Chondrocyte (in vitro differentiated cells): ENCODE measurements around the gene MTMR11. TPM values are rescaled to one million over a fixed set of nuclear protein-coding genes. Genes with fewer than 3 reads are reported as not detected.
"Not testable (repeated sequence)": the region's sequence is repeated elsewhere in the genome, so short reads cannot be mapped to it uniquely, and the experiment has no call there.

Source experiments
- DNase-seq: peaks from one replicate; pipeline ENCODE4 v3.0.0; 2021; ENCODE audit warnings: mixed read lengths, low spot score
- H3K27ac Mint-ChIP-seq: one replicate; pipeline ENCODE4 v1.8.0; 2021; ENCODE audit warnings: mild to moderate bottlenecking, moderate library complexity, mixed read lengths; ENCODE audit not compliant: unreplicated experiment
- H3K27me3 Mint-ChIP-seq: 2 replicates; pipeline ENCODE4 v1.8.0; 2021; ENCODE audit warnings: low read depth, mixed read lengths
- H3K36me3 Mint-ChIP-seq: 2 replicates; pipeline ENCODE4 v1.8.0; 2021; ENCODE audit warnings: low read depth, mixed read lengths
- H3K4me1 Mint-ChIP-seq: 2 replicates; pipeline ENCODE4 v1.8.0; 2021; ENCODE audit warnings: low read depth, mild to moderate bottlenecking, mixed read lengths
- H3K4me3 Mint-ChIP-seq: one replicate; pipeline ENCODE4 v1.8.0; 2021; ENCODE audit warnings: mild to moderate bottlenecking, moderate library complexity, mixed read lengths; ENCODE audit not compliant: unreplicated experiment
- H3K9me3 Mint-ChIP-seq: 2 replicates; pipeline ENCODE4 v1.8.0; 2021; ENCODE audit warnings: low read depth, mixed read lengths
- total RNA-seq: library from RNA; stranded (reverse); gene quantifications from 3 replicates; pipeline ENCODE4 v1.2.1, GENCODE V29; 2021
- TF ChIP-seq, protein P1 (sequence below): fragments of 200-600 bp; sonication (generic); IDR thresholded peaks from 2 replicates; pipeline ENCODE4 v1.5.0; 2021; ENCODE audit warnings: antibody characterized with exemption, mild to moderate bottlenecking, moderate library complexity

The MTMR11 gene
- total RNA-seq, 1 donor from 2014 or later: 17.6 TPM

DNA sequence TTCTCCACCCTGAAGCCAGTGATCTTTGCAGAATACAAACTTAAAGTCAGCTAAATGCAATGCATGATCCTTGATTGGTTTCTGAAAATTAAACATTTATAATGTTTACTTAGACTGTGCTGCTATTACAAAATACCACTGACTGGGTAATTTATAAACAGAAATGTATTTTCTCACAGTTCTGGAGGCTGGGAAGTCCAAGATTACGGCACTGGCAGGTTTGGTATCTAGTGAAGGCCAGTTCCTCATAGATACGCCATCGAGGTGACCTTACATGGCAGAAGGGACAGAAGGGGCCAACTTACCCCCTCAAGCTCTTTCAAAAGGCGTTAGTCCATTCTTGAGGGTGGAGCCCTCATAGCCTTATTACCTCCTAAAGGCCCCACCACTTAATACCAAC is 40.1 kb downstream of the MTMR11 start:
- no peak overlapping the region for H3K27ac Mint-ChIP-seq

DNA sequence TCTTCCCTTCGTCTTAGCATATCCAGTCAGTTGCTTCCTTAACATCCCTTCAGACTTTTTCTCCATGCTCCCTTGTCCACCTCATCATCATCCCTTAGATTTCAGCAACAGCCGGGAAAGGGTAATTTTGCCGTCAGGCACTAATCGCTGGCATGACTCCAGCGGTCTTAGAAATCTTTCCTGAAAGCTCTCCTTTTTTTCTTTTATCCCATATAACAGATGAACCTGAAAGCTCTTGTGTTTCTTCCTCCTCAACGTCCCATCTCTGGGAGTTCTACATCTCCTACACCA is 47.7 kb downstream of the MTMR11 start:
- Mint-ChIP-seq H3K4me1 (peaks cover 3% of the 10 kb centered on the region), H3K4me3 (no peak overlapping the region), H3K27ac (no peak overlapping the region), H3K36me3 (no peaks in the 10 kb centered on the region), H3K9me3 (no peaks in the 10 kb centered on the region), H3K27me3 (no peaks in the 10 kb centered on the region)
- DNase-seq: no peak
- TF ChIP-seq, protein P1, sequence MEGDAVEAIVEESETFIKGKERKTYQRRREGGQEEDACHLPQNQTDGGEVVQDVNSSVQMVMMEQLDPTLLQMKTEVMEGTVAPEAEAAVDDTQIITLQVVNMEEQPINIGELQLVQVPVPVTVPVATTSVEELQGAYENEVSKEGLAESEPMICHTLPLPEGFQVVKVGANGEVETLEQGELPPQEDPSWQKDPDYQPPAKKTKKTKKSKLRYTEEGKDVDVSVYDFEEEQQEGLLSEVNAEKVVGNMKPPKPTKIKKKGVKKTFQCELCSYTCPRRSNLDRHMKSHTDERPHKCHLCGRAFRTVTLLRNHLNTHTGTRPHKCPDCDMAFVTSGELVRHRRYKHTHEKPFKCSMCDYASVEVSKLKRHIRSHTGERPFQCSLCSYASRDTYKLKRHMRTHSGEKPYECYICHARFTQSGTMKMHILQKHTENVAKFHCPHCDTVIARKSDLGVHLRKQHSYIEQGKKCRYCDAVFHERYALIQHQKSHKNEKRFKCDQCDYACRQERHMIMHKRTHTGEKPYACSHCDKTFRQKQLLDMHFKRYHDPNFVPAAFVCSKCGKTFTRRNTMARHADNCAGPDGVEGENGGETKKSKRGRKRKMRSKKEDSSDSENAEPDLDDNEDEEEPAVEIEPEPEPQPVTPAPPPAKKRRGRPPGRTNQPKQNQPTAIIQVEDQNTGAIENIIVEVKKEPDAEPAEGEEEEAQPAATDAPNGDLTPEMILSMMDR: no peak

More for the DNA sequence above, 40.1 kb downstream of the MTMR11 start:
- no peak for DNase-seq
- no peak overlapping the region for H3K4me3 Mint-ChIP-seq
- no peaks in the 10 kb centered on the region for H3K36me3 Mint-ChIP-seq
- no peaks in the 10 kb centered on the region for H3K27me3 Mint-ChIP-seq
- TF ChIP-seq, protein P1: no peak
- peaks cover 17% of the 10 kb centered on the region for H3K4me1 Mint-ChIP-seq
- no peaks in the 10 kb centered on the region for H3K9me3 Mint-ChIP-seq

DNA sequence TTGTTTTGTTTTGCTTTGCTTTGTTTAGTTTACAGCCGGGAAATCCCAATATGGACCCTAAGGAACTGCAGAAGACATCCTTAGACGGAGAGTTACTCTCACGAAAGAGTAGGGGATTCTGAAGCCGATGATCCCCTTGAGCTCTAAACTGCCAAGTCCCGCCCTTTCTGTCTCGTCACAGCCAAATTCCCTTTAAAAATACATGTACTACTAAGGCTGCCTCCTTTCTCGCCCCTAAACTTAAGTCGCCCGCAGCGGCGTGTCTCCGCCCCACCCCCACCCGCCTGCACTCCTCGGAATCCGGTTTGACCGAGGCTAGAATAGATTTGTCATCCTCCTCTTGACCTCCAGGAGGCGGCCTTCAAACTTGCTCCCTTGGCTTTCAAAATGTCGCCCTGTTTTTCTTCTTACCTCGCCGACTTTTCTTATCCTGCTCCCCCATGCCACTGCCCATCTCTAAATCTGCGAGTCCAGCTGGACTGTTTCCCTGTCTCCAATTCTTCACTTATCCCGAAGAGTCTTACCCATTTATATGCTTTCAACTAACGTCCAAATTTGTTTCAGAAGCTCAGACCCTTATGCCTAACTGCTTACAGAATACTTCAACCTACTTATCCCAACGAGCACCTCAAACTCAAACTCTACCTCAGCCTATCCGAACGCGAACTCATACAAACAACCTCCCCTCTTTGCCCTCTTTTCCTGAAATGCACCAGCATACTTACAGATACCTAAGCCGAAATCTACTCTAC is 48.3 kb downstream of the MTMR11 start:
- Mint-ChIP-seq H3K36me3 (no peaks in the 10 kb centered on the region), H3K4me1 (peaks cover 7% of the 10 kb centered on the region), H3K4me3 (no peak overlapping the region), H3K27me3 (no peaks in the 10 kb centered on the region), H3K9me3 (no peaks in the 10 kb centered on the region), H3K27ac (no peak overlapping the region)
- DNase-seq: no peak
- TF ChIP-seq, protein P1: peak; percentile 82

DNA sequence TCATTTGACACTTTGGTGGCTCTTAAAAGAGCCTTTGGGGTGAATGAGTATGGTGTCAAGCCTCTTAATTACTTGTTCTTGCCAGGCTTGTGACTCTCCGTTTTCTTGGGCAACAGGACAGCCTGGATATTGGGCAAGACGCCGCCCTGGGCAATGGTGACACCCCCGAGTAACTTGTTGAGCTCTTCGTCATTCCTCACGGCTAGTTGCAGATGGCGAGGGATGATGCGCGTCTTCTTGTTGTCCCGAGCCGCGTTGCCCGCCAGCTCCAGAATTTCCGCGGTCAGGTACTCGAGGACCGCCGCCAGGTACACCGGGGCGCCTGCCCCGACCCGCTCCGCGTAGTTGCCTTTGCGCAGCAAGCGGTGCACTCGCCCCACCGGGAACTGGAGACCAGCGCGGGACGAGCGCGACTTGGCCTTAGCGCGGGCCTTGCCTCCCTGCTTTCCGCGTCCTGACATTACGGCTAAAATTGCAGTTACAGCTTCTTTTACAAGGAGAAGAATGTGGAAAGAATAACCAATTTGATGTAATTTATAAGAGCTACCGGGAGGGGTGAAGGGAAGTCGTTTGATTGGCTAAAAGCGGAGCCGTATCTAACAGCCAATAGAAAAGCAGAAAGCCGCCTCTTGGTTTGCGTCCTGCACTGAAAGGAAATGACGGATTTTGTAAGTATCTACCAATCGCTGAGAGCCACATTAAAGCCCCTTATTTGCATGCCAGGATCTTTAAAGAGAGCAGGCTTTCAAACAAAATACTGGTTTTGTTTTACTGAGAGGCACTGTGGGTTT is 49.0 kb downstream of the MTMR11 start:
- no peaks in the 10 kb centered on the region for H3K9me3 Mint-ChIP-seq
- TF ChIP-seq, protein P1: no peak
- H3K4me1 Mint-ChIP-seq: peaks cover 8% of the 10 kb centered on the region

DNA sequence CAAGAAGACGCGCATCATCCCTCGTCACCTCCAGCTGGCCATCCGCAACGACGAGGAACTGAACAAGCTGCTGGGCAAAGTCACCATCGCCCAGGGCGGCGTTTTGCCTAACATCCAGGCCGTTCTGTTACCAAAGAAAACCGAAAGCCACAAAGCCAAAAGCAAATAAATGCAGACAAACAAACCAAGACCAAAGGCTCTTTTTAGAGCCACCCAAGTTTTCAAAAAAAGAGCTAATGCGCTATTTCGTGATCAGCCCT is 49.6 kb downstream of the MTMR11 start:
- not testable (repeated sequence) for H3K27ac Mint-ChIP-seq, H3K27me3 Mint-ChIP-seq

More for the DNA sequence above, 49.0 kb downstream of the MTMR11 start:
- no peak overlapping the region for H3K27ac Mint-ChIP-seq
- no peaks in the 10 kb centered on the region for H3K27me3 Mint-ChIP-seq
- no peaks in the 10 kb centered on the region for H3K36me3 Mint-ChIP-seq
- no peak for DNase-seq
- H3K4me3 Mint-ChIP-seq: no peak overlapping the region

More for the DNA sequence above, 49.6 kb downstream of the MTMR11 start:
- H3K4me1 Mint-ChIP-seq, H3K4me3 Mint-ChIP-seq, H3K36me3 Mint-ChIP-seq, DNase-seq, H3K9me3 Mint-ChIP-seq: not testable (repeated sequence)
